OCI-LY3 (cell line): Measurements from ENCODE around the gene ARL2BP.

Experiments
- CTCF ChIP-seq: fragments of 200-600, 300-600 bp; sonication (generic); IDR thresholded peaks from 2 replicates; pipeline ENCODE4 v1.5.1; 2014; ENCODE audit warnings: antibody characterized with exemption, low read length, low read depth
- EZH2phosphoT487 ChIP-seq: fragments of 200-600 bp; shearing (Covaris generic); IDR thresholded peaks from 2 replicates; pipeline ENCODE4 v1.6.1; 2018; ENCODE audit warnings: antibody characterized with exemption, mixed run types, low read depth

GRCh38 chr16:57239107-57239506, 6.0 kb upstream of the ARL2BP start:
- TF ChIP-seq EZH2phosphoT487, result no peak
- no peak for TF ChIP-seq CTCF
